Epithelial cell of prostate (primary cell): ENCODE data around the gene AKAP13.

ENCODE experiments used
- DNase-seq: peaks from one replicate; pipeline ENCODE4 v3.0.0-alpha.2; 2011; ENCODE audit warnings: low read depth, low spot score
- H3K27ac ChIP-seq: fragments of 450-650 bp; 2 replicates; pipeline ENCODE4 v1.5.1; 2017; ENCODE audit warnings: mild to moderate bottlenecking

AKAP13 gene

DNA sequence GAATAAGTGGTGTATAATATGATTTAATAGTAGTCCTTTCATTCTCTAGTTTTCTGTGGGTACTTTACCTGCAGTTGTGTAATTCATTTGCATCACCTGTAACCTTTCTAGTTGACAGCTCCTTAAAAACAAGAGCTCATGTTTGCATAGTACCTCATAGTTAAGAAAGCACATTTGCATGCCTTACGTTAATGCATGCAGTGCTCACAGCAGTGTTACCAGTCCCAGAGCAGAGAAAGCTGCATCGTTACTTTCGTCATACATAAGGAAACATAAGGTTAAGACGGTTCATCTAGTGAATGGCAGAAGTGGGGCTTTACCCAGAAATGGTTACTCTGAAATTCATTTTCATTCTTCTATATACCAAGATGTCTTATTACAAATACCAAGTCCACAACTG is 111.3 kb downstream of the AKAP13 start:
- no peak for DNase-seq
- H3K27ac ChIP-seq, result no peak overlapping the region

DNA sequence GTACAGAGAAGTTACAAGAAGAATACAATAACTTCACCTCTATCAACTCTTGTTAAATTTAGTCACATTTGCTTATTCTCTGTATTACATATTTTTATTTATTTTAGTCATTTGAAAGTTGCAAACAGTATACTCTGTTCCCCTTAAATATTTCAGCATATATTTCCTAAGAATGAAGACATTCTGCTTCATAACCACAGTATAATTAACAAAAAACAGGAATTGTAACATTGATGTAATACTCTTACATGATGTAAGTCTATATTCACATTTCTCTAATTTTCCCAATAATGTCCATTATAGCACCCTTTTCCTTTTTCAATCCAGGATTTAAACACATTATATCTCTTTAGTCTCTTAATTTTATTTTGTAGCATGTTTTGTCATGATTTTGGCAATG is 112.0 kb downstream of the AKAP13 start:
- no peak for DNase-seq
- H3K27ac ChIP-seq, result peak overlapping the region; percentile 74

DNA sequence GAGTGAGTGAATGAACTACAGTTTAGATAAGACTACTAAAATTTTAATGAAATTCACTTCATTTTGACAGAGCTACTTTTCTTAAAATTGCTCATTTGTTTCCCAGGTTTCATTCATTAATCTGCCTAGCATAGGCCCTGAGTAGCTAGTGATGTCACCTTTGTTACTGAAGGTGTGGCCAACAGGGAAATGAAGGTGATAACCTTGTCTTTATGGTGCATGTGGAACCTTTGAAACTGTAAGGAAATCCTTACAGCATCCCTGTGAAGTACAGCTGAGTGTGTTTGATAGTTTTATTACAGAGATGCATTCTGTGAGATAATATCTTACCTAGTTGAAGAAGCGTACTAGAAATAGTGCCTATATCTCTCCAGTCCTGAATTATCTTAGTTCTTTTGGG is 112.9 kb downstream of the AKAP13 start:
- no peak for DNase-seq
- peak overlapping the region; percentile 74 for H3K27ac ChIP-seq

GRCh38 chr15:85494048-85494777 is 113.8 kb downstream of the AKAP13 start:
- peak; percentile 77 for DNase-seq
- H3K27ac ChIP-seq, result peak overlapping the region; percentile 74

DNA sequence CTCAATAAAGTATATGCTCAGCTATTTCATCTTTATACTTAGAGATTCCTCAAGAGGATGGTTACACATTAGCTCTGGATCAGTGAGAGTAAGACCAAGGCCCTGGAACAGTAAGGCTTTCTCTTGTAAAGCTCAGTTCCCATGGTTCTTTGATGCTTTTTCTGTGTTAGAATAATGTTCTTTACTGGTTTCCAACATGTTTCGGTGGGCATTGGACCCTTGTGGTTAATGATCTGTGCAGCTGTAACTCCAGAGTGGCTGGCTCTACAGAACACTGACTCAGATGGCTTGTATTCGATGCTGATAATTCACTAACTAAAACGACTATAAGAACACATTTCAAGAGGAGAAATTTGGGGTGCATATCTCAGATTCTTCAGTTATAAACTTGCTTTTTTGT is 114.7 kb downstream of the AKAP13 start:
- no peak for DNase-seq
- H3K27ac ChIP-seq, result peak overlapping the region; percentile 74

DNA sequence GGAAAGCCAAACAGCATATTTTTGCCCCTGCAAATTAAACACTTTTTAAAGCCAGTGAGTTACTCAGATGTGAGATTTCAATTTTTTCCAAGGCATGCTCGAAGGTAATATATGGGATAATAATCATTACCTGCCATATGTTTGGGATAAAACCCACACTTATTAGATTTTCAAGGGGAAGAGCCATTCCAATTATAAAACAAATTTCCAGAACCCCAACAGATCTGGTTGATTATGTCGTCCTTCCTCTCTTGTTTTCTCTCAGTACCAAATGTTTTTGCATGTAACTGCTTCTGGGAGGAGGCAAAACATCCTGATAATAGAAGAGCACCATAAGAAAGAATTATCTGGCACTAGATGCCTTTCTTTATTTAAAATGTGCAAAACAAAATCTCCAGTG is 115.1 kb downstream of the AKAP13 start:
- H3K27ac ChIP-seq, result peak overlapping the region; percentile 74
- DNase-seq, result no peak

DNA sequence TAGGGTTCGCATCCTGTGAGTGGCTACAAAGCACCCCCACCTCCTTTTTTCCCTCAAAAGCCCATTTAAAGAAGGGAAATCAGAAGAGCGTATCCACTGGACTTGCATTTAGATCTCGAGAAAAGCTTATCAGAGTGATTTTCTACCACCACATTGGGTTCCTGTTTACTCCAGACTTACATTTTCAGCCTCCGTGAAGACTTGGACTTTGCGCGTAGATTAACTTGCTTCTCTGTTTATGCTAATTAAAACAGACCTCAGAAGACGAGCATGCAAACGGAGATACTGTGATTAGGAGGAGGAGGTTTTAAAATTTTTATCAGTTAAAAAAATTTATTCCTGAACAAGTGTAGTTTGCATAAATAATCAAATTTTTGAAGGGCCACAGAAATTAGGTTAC is 115.7 kb downstream of the AKAP13 start:
- no peak for DNase-seq
- no peak overlapping the region for H3K27ac ChIP-seq

DNA sequence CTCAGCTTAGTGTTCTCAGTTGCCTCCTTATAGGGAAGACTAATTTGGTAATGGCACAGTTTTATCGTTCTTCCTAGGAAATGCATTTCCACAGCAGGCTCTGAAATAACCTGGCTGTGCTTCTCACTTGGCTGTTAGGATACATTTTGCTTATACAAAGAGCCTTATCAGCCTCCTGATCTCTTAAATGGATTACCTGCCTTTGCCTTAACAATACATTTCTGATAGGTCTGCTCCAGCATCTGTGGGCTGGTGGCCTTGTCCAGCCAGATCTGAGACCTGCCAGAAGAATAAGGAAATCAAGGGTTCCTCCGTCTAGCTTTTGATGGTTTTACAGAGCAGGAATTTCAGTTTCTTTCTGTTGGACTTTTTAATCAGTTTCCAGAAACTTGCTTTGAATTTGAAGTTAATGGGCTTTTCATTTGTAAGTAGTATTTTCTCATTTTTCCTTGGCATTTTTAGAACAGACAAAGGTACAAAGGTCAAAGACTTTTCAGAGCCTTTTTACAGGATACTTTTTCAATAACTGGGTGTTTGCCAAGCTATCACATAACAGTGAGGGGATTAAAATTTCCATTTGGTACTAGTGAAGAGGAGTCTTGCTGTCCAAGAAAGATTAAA is 116.3 kb downstream of the AKAP13 start:
- H3K27ac ChIP-seq, result no peak overlapping the region
- DNase-seq, result no peak

GRCh38 chr15:85497172-85497569 is 116.8 kb downstream of the AKAP13 start:
- no peak for DNase-seq
- H3K27ac ChIP-seq, result no peak overlapping the region

GRCh38 chr15:85498471-85498870 is 118.1 kb downstream of the AKAP13 start:
- no peak for DNase-seq
- H3K27ac ChIP-seq, result no peak overlapping the region

DNA sequence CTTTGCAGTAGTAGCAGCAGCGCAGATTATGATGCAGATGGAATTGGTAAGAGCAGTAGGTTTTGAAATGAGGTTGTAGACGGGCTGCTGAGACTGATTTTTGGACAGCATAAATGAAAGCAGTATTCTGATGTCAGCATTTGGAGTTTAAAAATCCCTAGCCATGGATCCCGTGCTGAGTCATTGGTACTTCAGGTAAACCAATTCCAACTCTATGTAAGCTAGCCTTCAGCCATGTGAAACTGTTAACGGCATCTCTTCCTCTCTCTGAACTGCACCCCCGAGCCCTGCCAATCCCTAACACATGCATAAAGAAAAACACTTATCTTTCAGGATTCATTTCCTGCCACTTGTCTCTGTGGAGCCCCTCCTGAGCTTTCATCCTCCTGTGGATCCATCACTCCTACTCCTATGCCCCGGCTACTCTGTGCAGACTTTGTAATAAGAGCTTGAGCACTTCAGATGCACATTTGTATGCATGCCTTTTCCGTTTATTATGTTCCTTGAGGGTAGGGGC is 119.0 kb downstream of the AKAP13 start:
- DNase-seq, result no peak
- no peak overlapping the region for H3K27ac ChIP-seq

GRCh38 chr15:85500060-85500708 is 119.8 kb downstream of the AKAP13 start:
- H3K27ac ChIP-seq, result no peak overlapping the region
- no peak for DNase-seq

GRCh38 chr15:85500729-85501128 is 120.3 kb downstream of the AKAP13 start:
- no peak for DNase-seq
- H3K27ac ChIP-seq, result no peak overlapping the region

GRCh38 chr15:85501574-85501973 is 121.2 kb downstream of the AKAP13 start:
- no peak overlapping the region for H3K27ac ChIP-seq
- no peak for DNase-seq

DNA sequence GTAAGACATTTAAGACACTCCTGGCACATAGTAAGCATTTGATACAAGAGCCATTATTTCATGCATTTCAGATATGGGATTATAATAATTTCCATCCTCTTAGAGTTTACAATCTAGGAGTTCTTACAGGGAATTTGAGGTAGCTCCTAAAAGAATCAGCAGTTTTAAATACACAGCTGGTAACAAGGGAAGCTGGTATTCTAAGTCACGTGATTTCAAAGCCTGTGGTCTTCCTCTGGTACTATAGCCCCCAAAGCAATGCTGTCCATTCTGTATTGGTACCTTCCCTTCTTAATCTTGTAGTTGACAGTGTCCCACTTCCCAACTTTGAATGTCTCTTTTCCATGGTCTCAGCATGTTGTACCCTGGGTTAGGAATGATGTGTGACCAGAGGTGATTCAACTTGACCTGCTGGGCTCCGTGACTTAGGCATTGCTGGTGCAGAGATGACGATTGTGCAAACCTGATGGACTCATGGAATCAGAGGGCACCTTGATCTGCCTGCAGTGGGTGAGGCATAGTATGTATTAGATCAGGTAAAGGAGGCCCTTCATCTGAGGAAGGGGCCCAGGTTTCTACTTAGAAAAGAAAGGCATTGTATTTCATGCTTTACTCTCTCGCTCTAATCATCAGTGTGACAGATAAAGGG is 122.9 kb downstream of the AKAP13 start:
- no peak overlapping the region for H3K27ac ChIP-seq
- no peak for DNase-seq

- no peak overlapping the region for H3K27ac ChIP-seq
- no peak for DNase-seq
These were observed 124.6 kb downstream of the AKAP13 start for GRCh38 chr15:85504749-85505676.

DNA sequence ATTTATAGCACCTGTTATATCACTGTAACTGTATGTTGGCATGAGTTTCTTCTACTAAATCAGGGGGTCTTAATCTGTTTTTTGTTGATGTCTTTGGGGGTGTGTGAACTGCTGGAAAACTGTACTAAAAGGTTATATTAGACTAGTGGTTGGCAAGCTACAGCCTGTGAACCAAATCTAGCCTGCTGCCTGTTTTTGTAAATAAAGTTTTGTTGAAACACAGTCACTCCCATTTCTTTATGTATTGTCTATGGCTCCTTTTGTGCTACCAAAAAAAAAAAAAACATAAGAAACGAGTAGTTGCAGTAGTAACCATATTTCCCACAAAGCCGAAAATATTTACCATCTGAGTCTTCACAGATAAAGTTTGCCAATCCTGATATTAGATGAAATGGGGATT is 126.7 kb downstream of the AKAP13 start:
- DNase-seq, result no peak
- no peak overlapping the region for H3K27ac ChIP-seq

- DNase-seq, result no peak
These were observed 129.6 kb downstream of the AKAP13 start for GRCh38 chr15:85509973-85510372.

GRCh38 chr15:85514413-85514812 is 134.0 kb downstream of the AKAP13 start:
- DNase-seq, result no peak
- H3K27ac ChIP-seq, result no peak overlapping the region

More at GRCh38 chr15:85509973-85510372, 129.6 kb downstream of the AKAP13 start:
- H3K27ac ChIP-seq, result no peak overlapping the region

DNA sequence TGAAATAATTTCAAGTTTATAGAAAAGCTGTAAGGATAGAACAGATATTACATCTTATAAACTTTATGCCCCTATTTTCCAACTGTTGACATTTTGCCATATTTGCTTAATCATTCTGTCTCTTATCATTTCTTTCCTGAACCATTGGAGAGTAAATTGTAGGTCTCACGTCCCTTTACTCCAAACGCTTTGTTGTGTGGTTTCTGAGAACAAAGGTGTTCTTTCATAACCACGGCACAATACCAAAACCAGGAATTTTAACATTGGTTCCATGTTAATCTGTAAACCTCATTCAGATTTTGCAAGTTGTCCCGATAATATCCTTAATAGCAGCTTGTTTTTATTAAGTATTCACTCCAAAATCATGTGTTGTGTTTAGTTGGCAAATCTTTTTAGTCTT is 134.8 kb downstream of the AKAP13 start:
- H3K27ac ChIP-seq, result no peak overlapping the region
- DNase-seq, result no peak
